Activated T-cell treated with anti-CD3 and anti-CD28 coated beads, Interleukin-2, amount 50 U/mL, for 24 hours (primary cell): ENCODE results near the gene SPDYE16.
"Not testable (repeated sequence)": the region's sequence is repeated elsewhere in the genome, so short reads cannot be mapped to it uniquely, and the experiment has no call there.

Experiments
- DNase-seq: peaks from one replicate; pipeline ENCODE4 v3.0.0-alpha.2; 2020
- H3K27ac Mint-ChIP-seq: 2 replicates; pipeline ENCODE4 v1.8.0; 2020; ENCODE audit warnings: mild to moderate bottlenecking, mixed read lengths
- H3K27me3 Mint-ChIP-seq: 2 replicates; pipeline ENCODE4 v1.8.0; 2020; ENCODE audit warnings: mixed read lengths
- H3K36me3 Mint-ChIP-seq: 2 replicates; pipeline ENCODE4 v1.8.0; 2020; ENCODE audit warnings: low read depth, mixed read lengths
- H3K4me1 Mint-ChIP-seq: 2 replicates; pipeline ENCODE4 v1.8.0; 2020; ENCODE audit warnings: low read depth, mixed read lengths
- H3K4me3 Mint-ChIP-seq: 2 replicates; pipeline ENCODE4 v1.8.0; 2020; ENCODE audit warnings: mild to moderate bottlenecking, moderate library complexity, mixed read lengths
- H3K9me3 Mint-ChIP-seq: 2 replicates; pipeline ENCODE4 v1.8.0; 2020; ENCODE audit warnings: mixed read lengths

The SPDYE16 gene

GRCh38 chr7:76513817-76514799 lies 29.0 kb downstream of the SPDYE16 start:
- Mint-ChIP-seq H3K4me3 (no peak overlapping the region), H3K4me1 (no peaks in the 10 kb centered on the region), H3K27me3 (no peaks in the 10 kb centered on the region), H3K36me3 (no peaks in the 10 kb centered on the region), H3K27ac (no peak overlapping the region), H3K9me3 (no peaks in the 10 kb centered on the region)
- no peak for DNase-seq

GRCh38 chr7:76512941-76513816 lies 29.9 kb downstream of the SPDYE16 start:
- Mint-ChIP-seq H3K9me3 (no peaks in the 10 kb centered on the region), H3K4me1 (no peaks in the 10 kb centered on the region), H3K27me3 (no peaks in the 10 kb centered on the region), H3K4me3 (no peak overlapping the region), H3K27ac (no peak overlapping the region), H3K36me3 (no peaks in the 10 kb centered on the region)
- DNase-seq = peak; percentile 27

GRCh38 chr7:76511911-76512885 lies 30.9 kb downstream of the SPDYE16 start:
- not testable (repeated sequence) for H3K27ac Mint-ChIP-seq, H3K27me3 Mint-ChIP-seq, H3K9me3 Mint-ChIP-seq, H3K4me3 Mint-ChIP-seq, DNase-seq, H3K36me3 Mint-ChIP-seq, H3K4me1 Mint-ChIP-seq

GRCh38 chr7:76511200-76511910 lies 31.7 kb downstream of the SPDYE16 start:
- not testable (repeated sequence) for DNase-seq, H3K4me1 Mint-ChIP-seq, H3K36me3 Mint-ChIP-seq, H3K27me3 Mint-ChIP-seq, H3K4me3 Mint-ChIP-seq, H3K27ac Mint-ChIP-seq, H3K9me3 Mint-ChIP-seq

- Mint-ChIP-seq H3K27ac (no peak within 1 kb of the TSS), H3K4me3 (no peak within 1 kb of the TSS), H3K9me3 (no peaks in the 10 kb centered on the region), H3K4me1 (no peaks in the 10 kb centered on the region), H3K36me3 (peaks cover 7% of the 10 kb centered on the region), H3K27me3 (no peaks in the 10 kb centered on the region)
- peak; percentile 29 for DNase-seq
Measured at GRCh38 chr7:76509931-76510877, 32.9 kb downstream of the SPDYE16 start, which contains the start of gene UPK3B. UPK3B (plus strand) TSS chr7:76510552; CDS start chr7:76510653, 101 bp downstream.

- Mint-ChIP-seq H3K9me3 (no peaks in the 10 kb centered on the region), H3K36me3 (peaks cover 18% of the 10 kb centered on the region), H3K4me3 (no peak overlapping the region), H3K27ac (no peak overlapping the region), H3K27me3 (no peaks in the 10 kb centered on the region), H3K4me1 (no peaks in the 10 kb centered on the region)
- no peak for DNase-seq
Measured at GRCh38 chr7:76507723-76508406, 35.2 kb downstream of the SPDYE16 start.

- H3K27ac Mint-ChIP-seq, H3K4me3 Mint-ChIP-seq, H3K27me3 Mint-ChIP-seq, H3K9me3 Mint-ChIP-seq, H3K4me1 Mint-ChIP-seq, DNase-seq: not testable (repeated sequence)
- H3K36me3 Mint-ChIP-seq = peaks cover 25% of the 10 kb centered on the region
Measured at GRCh38 chr7:76506643-76507042, 36.5 kb downstream of the SPDYE16 start.

- Mint-ChIP-seq H3K27me3 (no peaks in the 10 kb centered on the region), H3K27ac (no peak overlapping the region), H3K9me3 (no peaks in the 10 kb centered on the region), H3K36me3 (peaks cover 30% of the 10 kb centered on the region), H3K4me3 (no peak overlapping the region), H3K4me1 (no peaks in the 10 kb centered on the region)
- DNase-seq = no peak
Measured at GRCh38 chr7:76506081-76506440, 37.0 kb downstream of the SPDYE16 start.

- Mint-ChIP-seq H3K9me3 (no peaks in the 10 kb centered on the region), H3K27ac (no peak overlapping the region), H3K27me3 (no peaks in the 10 kb centered on the region), H3K36me3 (peaks cover 32% of the 10 kb centered on the region), H3K4me1 (no peaks in the 10 kb centered on the region), H3K4me3 (no peak overlapping the region)
- peak; percentile 16 for DNase-seq
Measured at GRCh38 chr7:76505168-76506080, 37.7 kb downstream of the SPDYE16 start.

- not testable (repeated sequence) for H3K27me3 Mint-ChIP-seq, H3K27ac Mint-ChIP-seq, H3K4me3 Mint-ChIP-seq, H3K4me1 Mint-ChIP-seq, H3K9me3 Mint-ChIP-seq
- peak; percentile 22 for DNase-seq
- H3K36me3 Mint-ChIP-seq = peaks cover 36% of the 10 kb centered on the region
Measured at GRCh38 chr7:76504351-76505167, 38.5 kb downstream of the SPDYE16 start.

GRCh38 chr7:76503244-76503643 lies 39.9 kb downstream of the SPDYE16 start:
- H3K4me1 Mint-ChIP-seq, H3K4me3 Mint-ChIP-seq, DNase-seq, H3K9me3 Mint-ChIP-seq, H3K27me3 Mint-ChIP-seq, H3K27ac Mint-ChIP-seq: not testable (repeated sequence)
- H3K36me3 Mint-ChIP-seq = peaks cover 36% of the 10 kb centered on the region
